HG02981 (cell line): ENCODE data around the gene G3BP1.
"Not testable (repeated sequence)": the region's sequence is repeated elsewhere in the genome, so short reads cannot be mapped to it uniquely, and the experiment has no call there.

Experiments
- ATAC-seq: cut with Tn5 transposase; IDR thresholded peaks from one replicate; pipeline ENCODE4 v1.9.1; 2021; ENCODE audit warnings: mild to moderate bottlenecking, moderate library complexity; ENCODE audit not compliant: unreplicated experiment

G3BP1 gene

GRCh38 chr5:151855701-151856100 is 83.9 kb downstream of the G3BP1 start:
- no peak for ATAC-seq

DNA sequence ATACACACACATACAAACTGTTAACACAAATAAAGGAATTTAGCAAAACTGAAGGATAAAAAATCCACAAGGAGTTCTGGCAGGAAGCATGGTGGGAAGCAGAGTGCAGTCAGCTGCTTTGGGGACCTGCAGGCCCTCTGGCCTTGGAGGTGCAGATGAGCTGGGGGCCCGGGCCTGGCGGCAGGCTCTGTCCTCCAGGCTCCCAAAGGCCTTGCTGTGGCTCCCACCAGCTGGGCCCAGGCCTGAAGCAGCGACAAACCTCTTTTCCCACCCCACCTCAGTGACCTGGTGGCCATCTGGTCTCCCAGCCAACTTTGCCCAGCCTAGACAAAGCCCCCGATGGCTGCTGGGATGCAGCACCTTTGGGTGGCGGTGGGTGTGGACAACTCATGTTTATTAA is 85.1 kb downstream of the G3BP1 start:
- ATAC-seq = no peak

DNA sequence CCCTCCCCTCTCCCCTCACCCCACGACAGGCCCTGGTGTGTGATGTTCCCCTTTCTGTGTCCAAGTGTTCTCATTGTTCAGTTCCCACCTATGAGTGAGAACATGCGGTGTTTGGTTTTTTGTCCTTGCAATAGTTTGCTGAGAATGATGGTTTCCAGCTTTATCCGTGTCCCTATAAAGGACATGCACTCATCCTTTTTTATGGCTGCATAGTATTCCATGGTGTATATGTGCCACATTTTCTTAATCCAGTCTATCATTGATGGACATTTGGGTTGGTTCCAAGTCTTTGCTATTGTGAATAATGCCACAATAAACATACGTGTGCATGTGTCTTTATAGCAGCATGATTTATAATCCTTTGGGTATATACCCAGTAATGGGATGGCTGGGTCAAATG is 89.1 kb downstream of the G3BP1 start:
- not testable (repeated sequence) for ATAC-seq
